Hepatocyte (in vitro differentiated cells): Measurements from ENCODE around the gene RAB3IP.

Experiments
- CTCF ChIP-seq: fragments of 200-600 bp; sonication (generic); IDR thresholded peaks from 2 replicates; pipeline ENCODE4 v1.5.1; 2016; ENCODE audit warnings: antibody characterized with exemption, mild to moderate bottlenecking; ENCODE audit not compliant: poor library complexity
- EZH2 ChIP-seq: fragments of 200-600 bp; sonication (generic); IDR thresholded peaks from 2 replicates; pipeline ENCODE4 v1.6.1; 2016; ENCODE audit warnings: antibody characterized with exemption, mild to moderate bottlenecking, borderline replicate concordance
- EZH2phosphoT487 ChIP-seq: fragments of 200-600 bp; sonication (generic); IDR thresholded peaks from one replicate; pipeline ENCODE4 v1.6.1; 2018; ENCODE audit warnings: antibody characterized with exemption, mild to moderate bottlenecking, low read depth, moderate library complexity; ENCODE audit not compliant: unreplicated experiment, severe bottlenecking

- TF ChIP-seq CTCF (no peak), EZH2 (no peak), EZH2phosphoT487 (no peak)
Observed at GRCh38 chr12:69816082-69816481, 77.4 kb downstream of the RAB3IP start.
